ENCODE measurements around the gene FCMR. TPM values are rescaled to one million over a fixed set of nuclear protein-coding genes. Genes with fewer than 3 reads are reported as not detected.

Gene FCMR
- total RNA-seq, 2 donors from 2014 or later, result not detected

- H3K9ac ChIP-seq (ENCODE audit: extremely low read depth, low read length, poor library complexity, severe bottlenecking), result no peak overlapping the region
- 94 to 100% methylated on average over 1 of the region's 1 CpG for WGBS, 2 experiments (ENCODE audit: insufficient coverage in 1 of 2, insufficient read length in 1 of 2)
- no peaks in the 10 kb centered on the region for H3K36me3 ChIP-seq (ENCODE audit: control insufficient read depth, insufficient read depth, low read length)
- no peaks in the 10 kb centered on the region for H3K27me3 ChIP-seq (ENCODE audit: control insufficient read depth, insufficient read depth, low read length, poor library complexity, severe bottlenecking)
- Mint-ChIP-seq H3K27me3 (ENCODE audit: insufficient read depth) (peaks cover 5% of the 10 kb centered on the region), H3K4me1 (peaks cover 9% of the 10 kb centered on the region), H3K36me3 (ENCODE audit: low read depth) (no peaks in the 10 kb centered on the region), H3K9me3 (peaks cover 1% of the 10 kb centered on the region), H3K4me3 (no peak overlapping the region), H3K27ac (no peak overlapping the region)
- TF ChIP-seq, protein P1, sequence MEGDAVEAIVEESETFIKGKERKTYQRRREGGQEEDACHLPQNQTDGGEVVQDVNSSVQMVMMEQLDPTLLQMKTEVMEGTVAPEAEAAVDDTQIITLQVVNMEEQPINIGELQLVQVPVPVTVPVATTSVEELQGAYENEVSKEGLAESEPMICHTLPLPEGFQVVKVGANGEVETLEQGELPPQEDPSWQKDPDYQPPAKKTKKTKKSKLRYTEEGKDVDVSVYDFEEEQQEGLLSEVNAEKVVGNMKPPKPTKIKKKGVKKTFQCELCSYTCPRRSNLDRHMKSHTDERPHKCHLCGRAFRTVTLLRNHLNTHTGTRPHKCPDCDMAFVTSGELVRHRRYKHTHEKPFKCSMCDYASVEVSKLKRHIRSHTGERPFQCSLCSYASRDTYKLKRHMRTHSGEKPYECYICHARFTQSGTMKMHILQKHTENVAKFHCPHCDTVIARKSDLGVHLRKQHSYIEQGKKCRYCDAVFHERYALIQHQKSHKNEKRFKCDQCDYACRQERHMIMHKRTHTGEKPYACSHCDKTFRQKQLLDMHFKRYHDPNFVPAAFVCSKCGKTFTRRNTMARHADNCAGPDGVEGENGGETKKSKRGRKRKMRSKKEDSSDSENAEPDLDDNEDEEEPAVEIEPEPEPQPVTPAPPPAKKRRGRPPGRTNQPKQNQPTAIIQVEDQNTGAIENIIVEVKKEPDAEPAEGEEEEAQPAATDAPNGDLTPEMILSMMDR (conservative IDR thresholded peaks at IDR 0.05), result no peak
- no peak overlapping the region for H3K4me3 ChIP-seq (ENCODE audit: low read length)
- no peak overlapping the region for H3K27ac ChIP-seq (ENCODE audit: low read depth, low read length)
- H3K9me3 ChIP-seq (ENCODE audit: control insufficient read depth, low read length), result no peaks in the 10 kb centered on the region
- DNase-seq, result no peak
- H3K4me1 ChIP-seq (ENCODE audit: control insufficient read depth, insufficient read depth, low read length), result no peaks in the 10 kb centered on the region
Observed at GRCh38 chr1:206886831-206887230, 34.9 kb downstream of the FCMR start.

DNA sequence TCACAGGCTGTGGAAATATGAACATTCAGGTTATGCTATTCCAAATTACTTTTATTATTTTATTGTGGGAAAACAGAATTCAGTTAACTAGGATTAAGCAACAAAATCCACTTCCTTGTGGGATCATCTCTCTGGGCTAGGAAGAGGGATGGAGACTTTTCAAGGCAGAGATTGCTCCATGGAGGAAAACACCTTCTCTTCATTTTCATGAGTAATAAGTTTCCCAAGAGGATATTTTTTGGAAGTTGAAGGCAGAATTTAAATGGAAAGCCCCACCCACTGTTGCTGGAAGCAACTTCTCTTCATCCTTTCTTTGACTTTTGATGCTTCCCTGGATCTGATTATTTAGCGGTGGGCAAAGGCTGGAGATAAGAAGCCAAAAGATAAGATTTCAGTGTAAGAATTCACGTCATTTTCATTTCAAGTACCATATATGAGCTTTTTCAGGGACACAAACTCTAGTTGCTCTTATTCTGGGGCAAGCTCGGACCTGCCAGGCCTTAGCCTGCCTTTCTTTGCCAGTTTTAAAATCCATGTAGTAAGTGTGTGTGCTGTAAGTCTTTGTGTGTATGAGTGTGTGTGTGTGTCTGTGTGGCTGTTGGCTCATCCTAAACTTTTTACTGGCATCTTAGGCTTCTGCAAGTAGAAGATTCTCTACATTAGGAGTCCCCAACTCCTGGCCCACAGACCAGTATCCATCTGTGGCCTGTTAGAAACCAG is 36.2 kb downstream of the FCMR start:
- no peak overlapping the region for H3K4me3 ChIP-seq (ENCODE audit: low read length)
- no peaks in the 10 kb centered on the region for H3K27me3 ChIP-seq (ENCODE audit: control insufficient read depth, insufficient read depth, low read length, poor library complexity, severe bottlenecking)
- no peaks in the 10 kb centered on the region for H3K36me3 ChIP-seq (ENCODE audit: control insufficient read depth, insufficient read depth, low read length)
- H3K4me1 ChIP-seq (ENCODE audit: control insufficient read depth, insufficient read depth, low read length), result no peaks in the 10 kb centered on the region
- peaks cover 5% of the 10 kb centered on the region for H3K27me3 Mint-ChIP-seq (ENCODE audit: insufficient read depth)
- H3K4me3 Mint-ChIP-seq, result no peak overlapping the region
- no peak for DNase-seq
- H3K9me3 Mint-ChIP-seq, result peaks cover 1% of the 10 kb centered on the region
- WGBS, 2 experiments (ENCODE audit: insufficient coverage in 1 of 2, insufficient read length in 1 of 2), result 92 to 100% methylated on average over 1 to 3 of the region's 3 CpGs
- TF ChIP-seq, protein P1 (conservative IDR thresholded peaks at IDR 0.05), result no peak
- no peak overlapping the region for H3K27ac ChIP-seq (ENCODE audit: low read depth, low read length)
- H3K9ac ChIP-seq (ENCODE audit: extremely low read depth, low read length, poor library complexity, severe bottlenecking), result no peak overlapping the region
- no peak overlapping the region for H3K27ac Mint-ChIP-seq
- peaks cover 9% of the 10 kb centered on the region for H3K4me1 Mint-ChIP-seq
- no peaks in the 10 kb centered on the region for H3K9me3 ChIP-seq (ENCODE audit: control insufficient read depth, low read length)
- H3K36me3 Mint-ChIP-seq (ENCODE audit: low read depth), result no peaks in the 10 kb centered on the region

- Histone ChIP-seq H3K36me3 (ENCODE audit: control insufficient read depth, insufficient read depth, low read length) (no peaks in the 10 kb centered on the region), H3K27ac (ENCODE audit: low read depth, low read length) (no peak overlapping the region), H3K9ac (ENCODE audit: extremely low read depth, low read length, poor library complexity, severe bottlenecking) (no peak overlapping the region), H3K9me3 (ENCODE audit: control insufficient read depth, low read length) (peaks cover 10% of the 10 kb centered on the region), H3K4me1 (ENCODE audit: control insufficient read depth, insufficient read depth, low read length) (no peaks in the 10 kb centered on the region), H3K4me3 (ENCODE audit: low read length) (no peak overlapping the region), H3K27me3 (ENCODE audit: control insufficient read depth, insufficient read depth, low read length, poor library complexity, severe bottlenecking) (no peaks in the 10 kb centered on the region)
- TF ChIP-seq, protein P1 (conservative IDR thresholded peaks at IDR 0.05), result no peak
- 92 to 100% methylated on average over 1 to 2 of the region's 2 CpGs for WGBS, 2 experiments (ENCODE audit: insufficient coverage in 1 of 2, insufficient read length in 1 of 2)
- Mint-ChIP-seq H3K4me1 (no peaks in the 10 kb centered on the region), H3K9me3 (peaks cover 11% of the 10 kb centered on the region), H3K4me3 (no peak overlapping the region), H3K36me3 (ENCODE audit: low read depth) (no peaks in the 10 kb centered on the region), H3K27me3 (ENCODE audit: insufficient read depth) (peaks cover 5% of the 10 kb centered on the region), H3K27ac (no peak overlapping the region)
- no peak for DNase-seq
Observed at GRCh38 chr1:206883876-206884275, 37.9 kb downstream of the FCMR start.
